Cardiac septum (tissue), 1 donor: ENCODE results near the gene F11R. TPM values are rescaled to one million over a fixed set of nuclear protein-coding genes. Genes with fewer than 3 reads are reported as not detected.
"Not testable (repeated sequence)": the region's sequence is repeated elsewhere in the genome, so short reads cannot be mapped to it uniquely, and the experiment has no call there.

Source experiments
- DNase-seq: peaks from one replicate; pipeline ENCODE4 v3.0.0-alpha.2; 2020; ENCODE audit warnings: low spot score
- intact Hi-C: fragments of 100-400 bp; cut with DNase I; formaldehyde crosslinking; loops from one replicate; pipeline ENCODE4 v1.14.0; 2022
- total RNA-seq: library from RNA; stranded (reverse); fragmentation: NEBNext Ultra II Directional; extraction: Animal tissue kit (Norgen Biotek cat#: 25700); gene quantifications from one replicate; pipeline ENCODE4 v1.2.1, GENCODE V29; 2021
- donor health status: DM: no; HTN: no; CAD: no.

Gene F11R
- total RNA-seq, 1 donor from 2014 or later = 10.3 TPM

DNA sequence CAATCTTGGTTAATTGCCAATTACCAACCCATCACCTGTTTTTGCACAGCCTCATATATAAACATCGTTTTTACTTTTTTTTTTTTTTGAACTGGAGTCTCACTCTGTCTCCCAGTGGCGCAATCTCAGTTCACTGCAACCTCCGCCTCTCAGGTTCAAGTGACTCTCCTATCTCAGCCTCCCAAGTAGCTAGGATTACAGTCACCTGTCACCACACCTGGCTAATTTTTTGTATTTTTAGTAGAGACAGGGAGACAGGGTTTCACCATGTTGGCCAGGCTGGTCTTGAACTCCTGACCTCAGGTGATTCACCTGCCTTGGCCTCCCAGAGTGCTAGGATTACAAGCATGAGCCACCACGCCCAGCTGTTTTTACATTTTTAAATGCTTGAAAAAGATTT lies 28.9 kb downstream of the F11R start:
- intact Hi-C loops = loop anchor here (2.0 to 10.0 kb wide), 3 partner anchors 53 to 265 kb away; partner anchors contain the start of genes DEDD and USF1
- DNase-seq = not testable (repeated sequence)

DNA sequence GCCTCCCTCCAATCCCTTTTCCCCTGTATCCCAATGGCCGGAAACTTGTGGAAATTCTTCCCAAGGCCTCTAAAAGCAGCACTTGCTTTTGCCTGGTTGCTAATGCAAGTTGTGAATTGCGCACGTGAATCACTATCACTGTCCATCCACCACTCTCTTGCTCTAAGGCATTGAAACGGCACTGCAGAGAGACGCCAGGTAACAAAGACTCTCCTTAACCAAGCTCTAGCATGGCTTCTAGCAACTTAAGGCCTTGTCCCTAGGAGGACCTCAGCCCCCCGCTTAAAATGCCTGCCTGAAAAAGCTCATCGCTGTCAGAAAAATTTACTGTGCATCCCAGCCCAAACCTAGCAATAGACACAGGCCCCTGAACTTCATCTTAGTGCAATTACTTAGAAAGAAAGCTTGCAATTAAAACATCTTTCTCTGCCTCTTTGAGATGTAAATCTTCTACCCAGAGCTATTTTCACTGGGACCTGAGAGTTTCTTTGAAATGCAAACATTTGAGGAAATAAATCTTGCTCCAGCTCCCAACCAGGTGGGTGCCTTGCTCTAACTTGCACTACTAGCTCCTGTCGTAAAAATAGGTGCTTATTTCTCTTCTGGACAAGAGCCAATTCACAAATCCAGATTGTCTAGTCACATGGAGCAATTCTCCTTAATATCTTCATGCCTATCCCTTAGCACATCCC lies 33.4 kb downstream of the F11R start:
- no peak for DNase-seq

DNA sequence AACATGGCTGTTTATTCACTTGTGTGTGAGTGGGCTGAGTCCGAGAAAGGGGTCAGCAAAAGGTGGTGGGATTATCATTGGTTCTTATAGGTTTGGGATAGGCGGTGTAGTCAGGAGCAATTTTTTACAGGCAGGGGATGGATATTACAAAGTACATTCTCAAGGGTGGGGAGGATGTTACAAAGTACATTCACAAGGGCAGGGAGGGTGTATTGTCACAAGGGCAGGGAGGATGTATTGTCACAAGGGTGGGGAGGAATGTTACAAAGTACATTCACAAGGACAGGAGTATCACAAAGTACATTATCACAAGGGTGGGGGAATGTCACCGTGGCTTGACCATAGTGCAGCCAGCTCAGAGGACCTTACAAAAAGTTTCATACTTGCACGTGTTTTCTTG lies 35.2 kb downstream of the F11R start:
- DNase-seq = no peak
- intact Hi-C loops = no loop called here

More for the DNA sequence above, 33.4 kb downstream of the F11R start:
- intact Hi-C loops = no loop called here

DNA sequence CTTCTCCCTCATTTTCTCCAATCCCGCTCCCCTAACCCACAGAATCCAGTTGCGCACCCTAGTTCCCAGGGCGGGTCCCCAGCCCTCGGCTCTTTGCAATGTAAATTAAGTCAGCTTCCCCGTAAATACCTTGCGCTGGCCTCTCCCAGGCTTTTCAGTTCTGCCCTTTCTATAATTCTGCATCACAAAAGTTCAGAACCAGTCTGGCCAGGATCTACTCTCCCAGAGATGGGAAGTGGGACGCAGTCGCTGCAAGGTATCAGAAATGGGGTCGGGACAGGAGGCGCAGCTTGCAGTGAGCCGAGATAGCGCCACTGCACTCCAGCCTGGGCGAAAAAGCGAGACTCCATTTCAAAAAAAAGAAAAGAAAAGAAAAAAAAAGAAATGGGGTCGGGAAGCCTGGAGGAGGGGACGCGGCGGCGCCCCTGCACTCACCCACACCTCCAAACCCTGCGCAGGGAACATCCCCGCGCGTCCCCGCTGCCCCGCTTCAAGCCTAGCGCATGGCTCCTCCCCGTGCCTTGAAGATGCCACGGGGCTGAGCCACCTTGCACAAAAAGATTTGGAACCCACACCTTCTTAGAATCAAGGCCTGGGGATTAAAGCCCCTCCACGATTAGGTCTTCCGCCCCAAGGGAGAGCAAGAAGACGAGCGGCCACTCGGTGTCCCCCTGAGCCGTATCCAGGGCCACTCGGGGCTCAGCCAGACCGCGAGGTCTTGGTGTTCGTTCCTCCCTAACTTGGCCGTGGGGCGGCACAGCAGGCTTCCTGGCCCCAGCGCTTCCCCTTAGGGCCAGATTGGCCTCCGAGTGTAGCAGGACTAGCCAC lies 39.2 kb downstream of the F11R start:
- no peak for DNase-seq
- intact Hi-C loops = no loop called here

DNA sequence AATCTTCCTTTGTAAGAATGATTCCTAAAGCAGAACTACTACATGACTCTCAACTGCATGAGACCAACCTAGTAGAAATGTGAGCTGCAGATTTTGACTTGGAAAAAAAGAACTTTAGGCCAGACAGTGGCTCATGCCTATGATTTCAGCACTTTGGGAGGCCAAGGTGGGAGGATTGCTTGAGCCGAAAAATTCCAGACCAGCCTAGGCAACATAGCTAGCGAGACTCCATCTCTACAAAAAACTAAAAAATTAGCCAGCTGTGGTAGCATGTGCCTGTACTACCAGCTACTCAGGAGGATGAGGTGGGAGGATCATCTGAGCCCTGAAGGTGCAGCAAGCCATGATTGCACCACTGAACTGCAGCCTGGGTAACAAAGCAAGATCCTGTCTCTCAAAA lies 41.7 kb downstream of the F11R start:
- intact Hi-C loops = no loop called here
- no peak for DNase-seq

DNA sequence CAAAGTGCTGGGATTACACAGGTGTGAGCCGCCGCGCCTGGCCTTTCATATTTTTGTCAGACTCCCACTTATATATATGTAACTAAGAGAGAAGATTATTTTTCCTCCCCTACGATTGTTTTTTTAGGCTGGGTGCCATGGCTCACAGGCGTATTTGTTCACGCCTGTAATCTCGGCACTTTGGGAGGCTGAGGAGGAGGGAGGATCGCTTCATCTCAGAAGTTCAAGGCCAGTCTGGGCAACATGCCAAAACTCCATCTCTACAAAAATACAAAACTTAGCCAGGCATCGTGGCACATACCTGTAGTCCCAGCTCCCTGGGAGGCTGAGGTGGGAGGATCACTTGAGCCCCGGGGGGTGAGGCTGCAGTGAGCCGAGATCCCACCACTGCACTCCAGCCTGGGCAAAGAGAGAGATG lies 42.4 kb downstream of the F11R start:
- no peak for DNase-seq
- intact Hi-C loops = no loop called here

DNA sequence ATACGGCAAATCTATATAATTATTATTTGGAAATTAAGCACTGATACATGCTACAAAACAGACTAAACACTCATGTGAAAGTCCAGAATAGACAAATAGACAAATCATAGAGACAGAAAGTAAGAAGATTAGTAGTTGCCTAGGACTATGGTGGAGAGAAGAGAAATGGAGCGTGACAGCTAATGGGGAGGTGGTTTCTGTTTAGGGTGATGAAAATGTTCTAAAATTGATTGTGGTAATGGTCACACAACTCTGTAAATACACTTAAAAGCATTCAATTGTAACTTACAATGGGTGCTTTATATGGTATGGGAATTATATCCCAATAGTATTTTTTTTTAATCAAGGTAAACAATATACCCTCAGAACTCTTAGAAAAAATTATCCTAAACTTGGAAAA lies 45.9 kb downstream of the F11R start:
- intact Hi-C loops = no loop called here
- DNase-seq = no peak

DNA sequence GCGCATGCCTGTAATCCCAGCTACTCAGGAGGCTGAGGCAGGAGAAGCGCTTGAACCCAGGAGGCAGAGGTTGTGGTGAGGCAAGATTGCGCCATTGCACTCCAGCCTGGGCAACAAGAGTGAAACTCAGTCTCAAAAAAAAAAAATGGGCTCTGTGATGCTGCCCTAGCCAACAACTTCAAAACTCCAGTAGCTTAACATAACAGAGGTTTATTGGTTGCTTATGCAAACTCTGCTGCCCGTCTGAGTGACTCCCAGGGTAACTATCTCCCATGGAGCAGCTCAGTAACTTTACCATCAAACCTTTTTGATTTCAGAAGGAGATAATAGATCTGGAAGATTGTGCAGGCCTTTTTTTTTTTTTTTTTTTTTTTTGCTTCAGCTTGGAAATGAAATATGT lies 47.5 kb downstream of the F11R start:
- no peak for DNase-seq
- intact Hi-C loops = no loop called here

DNA sequence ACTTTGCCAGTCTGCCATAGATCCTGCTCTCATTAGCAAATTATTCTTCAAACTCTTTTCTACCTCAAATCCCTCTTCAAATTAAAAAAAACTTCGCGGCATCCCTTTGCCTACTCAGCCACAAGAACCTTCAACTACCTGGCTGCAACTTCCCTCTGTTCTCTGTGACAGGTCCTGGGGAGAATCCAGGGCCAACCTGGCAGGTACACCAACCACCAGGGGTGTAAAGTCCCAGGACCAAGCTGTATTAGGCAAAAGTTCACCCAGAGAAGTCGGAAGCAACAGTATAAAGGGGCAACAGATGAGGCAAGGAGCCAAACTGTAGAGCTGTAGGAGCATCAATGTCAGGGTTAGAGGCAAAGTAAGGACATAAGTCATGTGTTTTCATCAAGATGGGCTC lies 48.0 kb downstream of the F11R start:
- intact Hi-C loops = no loop called here

DNA sequence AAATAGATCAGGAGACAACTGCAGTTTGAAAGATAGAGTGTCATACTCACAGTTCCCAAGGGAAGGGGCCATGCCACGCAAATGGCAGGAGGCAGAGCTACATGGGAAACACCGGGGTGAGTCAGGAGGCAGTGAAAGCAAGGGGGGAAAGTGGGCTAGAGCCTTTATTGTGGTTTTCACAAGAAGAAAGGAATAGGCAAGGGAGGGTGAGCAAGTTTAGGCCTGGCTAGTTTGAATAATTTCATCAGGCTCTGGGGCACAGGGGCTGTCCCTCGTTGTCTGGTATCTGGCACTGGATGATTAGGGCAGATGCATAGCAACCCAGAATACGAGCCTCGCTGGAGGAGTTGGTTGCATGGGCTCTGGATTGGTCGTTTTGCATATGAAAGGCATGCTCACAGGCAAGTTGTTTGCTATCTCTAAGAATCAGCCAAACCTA lies 49.3 kb downstream of the F11R start:
- intact Hi-C loops = no loop called here
- DNase-seq = no peak

More for the DNA sequence above, 48.0 kb downstream of the F11R start:
- no peak for DNase-seq

DNA sequence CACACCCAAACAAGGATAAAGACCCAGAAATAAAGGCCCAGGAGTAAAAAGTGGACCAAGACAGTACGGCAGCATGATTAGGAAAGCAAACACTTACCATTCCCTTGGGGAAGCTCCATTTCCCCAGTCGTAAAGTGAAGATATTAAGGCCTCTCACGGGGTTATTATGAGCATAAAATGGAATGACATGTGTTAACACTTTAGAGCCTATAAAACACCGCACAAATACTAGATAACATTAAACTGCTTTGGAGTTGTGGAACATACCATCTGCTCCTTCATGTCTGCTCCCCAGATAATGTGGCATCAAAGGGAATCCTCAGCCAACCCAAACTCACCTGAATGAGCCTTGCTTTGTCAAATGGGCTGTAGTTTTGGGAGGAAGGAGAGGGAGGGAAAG lies 57.4 kb downstream of the F11R start:
- DNase-seq = no peak
- intact Hi-C loops = no loop called here

DNA sequence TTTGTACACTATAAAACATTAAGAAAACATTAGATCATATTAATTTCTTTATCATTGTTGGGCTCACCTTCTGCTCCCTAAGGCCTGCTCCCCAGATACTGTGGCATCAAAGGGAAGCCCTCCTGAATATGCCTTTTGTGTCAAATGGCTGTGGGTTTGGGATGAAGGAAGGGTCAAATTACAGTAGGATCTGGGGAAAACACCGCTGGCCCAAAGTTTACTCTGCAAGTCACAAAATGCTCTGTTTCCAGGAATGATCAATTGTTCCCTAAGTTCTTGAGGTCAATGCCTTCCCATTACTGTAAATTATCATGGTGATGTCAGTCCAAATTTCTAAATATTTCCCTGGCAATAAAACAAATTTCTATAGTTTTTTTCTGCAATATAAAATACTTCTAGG lies 59.5 kb downstream of the F11R start:
- intact Hi-C loops = no loop called here
- no peak for DNase-seq

DNA sequence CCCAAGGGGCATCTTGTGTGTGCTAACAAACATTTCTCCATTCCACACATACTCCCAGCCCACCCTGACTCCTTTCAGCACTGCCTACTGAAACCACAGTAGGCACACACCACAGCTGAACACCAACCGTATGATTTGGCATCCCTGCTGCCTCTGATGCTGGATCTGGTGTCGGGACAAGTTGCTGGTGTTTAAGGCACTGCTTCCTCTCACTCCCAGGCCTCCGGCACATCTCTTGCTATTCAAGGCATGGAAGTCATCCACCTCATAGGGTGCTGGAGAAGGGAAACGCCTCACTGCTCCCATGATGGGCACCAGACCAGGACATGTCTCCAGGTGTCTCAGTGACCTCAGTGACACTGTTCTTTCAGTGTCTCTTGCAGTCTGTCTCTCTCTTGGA lies 64.0 kb downstream of the F11R start:
- intact Hi-C loops = no loop called here
- DNase-seq = no peak

DNA sequence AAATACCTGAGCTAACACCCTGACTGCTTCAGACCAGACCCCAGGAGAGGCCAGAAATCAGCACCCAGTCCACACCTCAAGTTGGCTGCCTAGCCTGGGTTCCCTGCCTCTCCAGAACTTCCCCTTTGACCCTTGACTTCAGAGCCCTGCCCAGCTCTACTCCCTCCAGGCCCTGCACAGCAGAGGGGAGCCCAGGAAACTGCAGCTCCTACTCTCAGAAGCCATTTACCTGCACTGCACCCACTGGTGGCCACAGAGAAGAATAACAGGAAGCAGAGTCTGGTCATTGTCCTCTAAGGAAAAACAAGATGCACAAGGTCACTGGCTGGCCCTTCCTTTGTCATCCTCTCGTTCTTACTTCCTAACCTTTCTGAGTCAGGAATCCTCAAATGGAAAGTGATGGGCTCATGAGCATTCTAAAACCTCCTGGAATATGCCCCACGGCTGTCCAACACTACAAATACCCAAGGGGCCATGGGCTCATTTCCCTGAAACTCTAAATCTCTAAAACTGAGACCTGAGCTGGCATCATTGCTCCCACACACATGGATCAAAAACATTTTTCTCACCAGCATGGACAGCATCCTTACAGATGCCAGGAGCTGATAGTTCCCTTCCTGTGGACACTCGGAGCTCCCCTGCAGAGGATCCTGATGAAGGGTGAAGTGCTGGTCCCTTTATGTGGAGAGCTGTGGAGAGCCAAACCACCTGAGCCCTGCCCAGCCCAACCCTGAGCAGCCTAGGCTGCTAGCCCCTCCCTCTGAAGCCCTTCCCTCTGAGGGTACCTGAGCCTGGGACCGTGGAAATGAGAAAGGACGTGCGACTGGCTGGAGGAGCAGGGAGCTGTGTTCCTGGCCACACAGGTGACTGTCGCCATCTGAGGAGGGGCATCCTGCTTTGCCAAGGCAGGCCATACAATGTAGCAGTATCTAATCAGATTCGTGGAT lies 66.5 kb downstream of the F11R start, which contains the start of gene ITLN2:
Gene ITLN2 (minus strand): TSS at position 652 of the 947 bp plus-strand sequence. CDS start 68 bp downstream, at position 584.
- no peak for DNase-seq
- intact Hi-C loops = loop anchor here (5.0 kb wide), 1 partner anchor 227 kb away; no protein-coding TSS in a partner anchor

DNA sequence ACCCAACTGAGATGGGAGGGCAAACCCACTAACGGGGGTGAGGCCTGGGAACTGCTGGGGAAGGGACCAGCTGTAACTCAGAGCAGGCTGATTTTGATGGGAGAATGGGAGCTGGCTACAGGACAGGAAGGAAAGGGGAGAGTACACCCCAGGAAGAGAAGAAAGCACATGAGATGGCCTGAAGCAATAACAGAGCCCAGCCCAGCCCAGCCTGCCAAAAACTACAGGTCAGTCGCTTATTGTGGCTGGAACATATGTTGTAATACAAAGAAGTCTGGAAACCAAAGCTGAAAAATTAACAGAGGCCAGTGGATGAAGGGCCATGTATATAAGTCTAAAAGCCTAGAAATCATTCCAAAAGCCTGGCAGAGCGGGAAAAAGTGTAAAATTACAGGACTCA lies 67.9 kb downstream of the F11R start:
- intact Hi-C loops = loop anchor here (5.0 kb wide), 1 partner anchor 226 kb away; no protein-coding TSS in a partner anchor
- no peak for DNase-seq

DNA sequence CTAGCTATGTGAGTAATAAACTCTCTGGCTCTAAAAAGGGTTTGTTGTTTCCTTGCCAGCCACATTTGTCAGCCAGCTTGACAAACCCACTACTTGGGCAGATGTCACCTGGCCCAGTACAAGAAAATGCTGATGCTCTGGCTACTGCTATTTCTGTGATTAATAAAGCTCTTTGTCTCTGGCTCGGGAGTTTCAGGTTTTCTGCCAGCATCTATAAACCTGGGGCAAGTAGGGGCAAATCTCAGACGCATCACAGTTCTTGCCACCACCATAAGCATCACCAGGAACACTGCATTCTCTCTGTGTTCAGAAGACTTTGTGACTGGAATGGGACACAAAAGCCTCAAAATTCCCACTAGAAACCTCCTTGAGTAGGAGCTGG lies 68.8 kb downstream of the F11R start:
- DNase-seq = no peak
- intact Hi-C loops = loop anchor here (5.0 kb wide), 1 partner anchor 225 kb away; no protein-coding TSS in a partner anchor

DNA sequence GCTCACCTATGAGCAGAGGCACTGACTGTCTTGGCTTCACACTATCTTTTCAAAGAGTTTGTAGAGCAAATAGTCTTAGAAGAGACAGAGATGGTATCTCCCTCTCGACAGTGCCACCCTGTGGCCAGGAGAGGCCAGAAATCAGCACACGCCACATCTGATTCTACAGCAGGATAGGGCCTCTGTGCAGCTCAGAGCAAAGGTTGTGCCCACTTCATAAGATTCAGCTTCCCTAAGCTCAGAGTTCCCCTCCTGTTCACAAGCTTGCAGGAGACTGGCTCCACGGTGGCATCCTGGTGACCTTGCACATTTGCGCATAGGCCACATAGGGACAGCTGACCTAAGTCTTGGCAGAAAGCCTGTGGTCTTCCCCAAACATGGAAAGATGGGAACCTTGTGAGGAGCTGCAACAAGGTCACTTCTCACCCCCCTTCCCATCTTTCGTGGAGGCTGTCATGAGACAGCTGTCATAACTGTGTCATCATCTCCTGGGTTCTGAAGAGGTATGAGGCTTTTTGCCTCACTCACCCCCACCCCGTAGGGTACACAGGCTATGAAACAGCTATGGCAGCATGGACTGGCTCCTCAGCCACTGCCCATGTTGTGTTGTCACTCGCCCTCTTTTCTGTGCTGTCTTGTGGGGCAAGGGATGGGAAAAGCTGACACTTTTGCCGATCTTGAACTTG lies 69.4 kb downstream of the F11R start:
- DNase-seq = no peak
- intact Hi-C loops = loop anchor here (2.0 to 5.0 kb wide), 2 partner anchors 115 to 224 kb away; no protein-coding TSS in a partner anchor

DNA sequence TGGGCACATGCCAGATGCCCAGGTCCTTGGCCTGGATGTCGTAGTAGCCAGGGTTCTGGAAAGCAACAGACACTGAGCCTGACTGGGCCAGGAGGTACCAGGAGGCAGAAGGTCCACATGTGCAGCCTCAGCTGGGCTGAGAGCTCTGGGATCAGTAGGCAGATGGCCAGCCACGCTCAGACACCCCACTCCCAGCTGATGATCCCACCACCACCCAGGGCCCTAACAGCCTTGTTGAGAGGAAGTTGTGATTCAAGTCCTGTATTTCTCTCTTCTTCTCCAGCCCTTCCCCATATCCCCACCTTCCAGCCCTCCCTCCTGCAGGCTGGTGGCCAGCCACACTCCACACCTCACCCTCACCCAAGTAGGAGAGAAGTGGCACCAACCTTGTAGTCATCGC lies 70.3 kb downstream of the F11R start:
- intact Hi-C loops = loop anchor here (2.0 to 5.0 kb wide), 2 partner anchors 114 to 223 kb away; no protein-coding TSS in a partner anchor
- DNase-seq = no peak

DNA sequence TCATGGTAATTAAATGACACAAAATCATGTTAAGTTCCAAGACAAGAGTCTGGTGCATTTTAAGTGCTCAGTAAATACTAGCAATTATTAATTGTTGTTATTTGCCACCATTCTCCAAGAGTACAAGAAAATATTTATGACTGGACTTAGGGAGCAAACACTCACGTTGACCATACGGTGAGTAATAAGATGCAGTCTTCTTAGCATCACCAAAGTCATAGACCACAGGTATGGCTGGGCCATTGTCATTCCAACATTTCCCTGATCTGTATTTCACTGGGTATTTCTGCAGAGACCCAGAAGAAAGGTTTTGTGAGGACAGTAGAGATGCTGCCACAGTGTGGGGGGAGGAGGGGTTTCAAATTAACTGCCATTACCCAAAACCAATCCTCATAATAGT lies 71.1 kb downstream of the F11R start:
- no peak for DNase-seq
- intact Hi-C loops = loop anchor here (2.0 to 5.0 kb wide), 2 partner anchors 113 to 223 kb away; no protein-coding TSS in a partner anchor
